ENCODE measurements around the gene ERBB4.

- TF ChIP-seq, protein P1, sequence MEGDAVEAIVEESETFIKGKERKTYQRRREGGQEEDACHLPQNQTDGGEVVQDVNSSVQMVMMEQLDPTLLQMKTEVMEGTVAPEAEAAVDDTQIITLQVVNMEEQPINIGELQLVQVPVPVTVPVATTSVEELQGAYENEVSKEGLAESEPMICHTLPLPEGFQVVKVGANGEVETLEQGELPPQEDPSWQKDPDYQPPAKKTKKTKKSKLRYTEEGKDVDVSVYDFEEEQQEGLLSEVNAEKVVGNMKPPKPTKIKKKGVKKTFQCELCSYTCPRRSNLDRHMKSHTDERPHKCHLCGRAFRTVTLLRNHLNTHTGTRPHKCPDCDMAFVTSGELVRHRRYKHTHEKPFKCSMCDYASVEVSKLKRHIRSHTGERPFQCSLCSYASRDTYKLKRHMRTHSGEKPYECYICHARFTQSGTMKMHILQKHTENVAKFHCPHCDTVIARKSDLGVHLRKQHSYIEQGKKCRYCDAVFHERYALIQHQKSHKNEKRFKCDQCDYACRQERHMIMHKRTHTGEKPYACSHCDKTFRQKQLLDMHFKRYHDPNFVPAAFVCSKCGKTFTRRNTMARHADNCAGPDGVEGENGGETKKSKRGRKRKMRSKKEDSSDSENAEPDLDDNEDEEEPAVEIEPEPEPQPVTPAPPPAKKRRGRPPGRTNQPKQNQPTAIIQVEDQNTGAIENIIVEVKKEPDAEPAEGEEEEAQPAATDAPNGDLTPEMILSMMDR (IDR thresholded peaks at IDR 0.05 in 4 of 5, conservative IDR thresholded peaks at IDR 0.05 in 1 of 5): no peak
- no peak for TF ChIP-seq POLR2A (IDR thresholded peaks at IDR 0.05)
These were observed 782.3 kb downstream of the ERBB4 start for GRCh38 chr2:211756266-211756665.

Data from gastrocnemius medialis (tissue), 4 donors.